Endothelial cell of umbilical vein (primary cell): Measurements from ENCODE around the gene PTPRH. TPM values are rescaled to one million over a fixed set of nuclear protein-coding genes. Genes with fewer than 3 reads are reported as not detected.

ENCODE experiments used
- BruUV-seq: library from RNA; stranded (reverse); fragments of 400-500 nt; replicated peaks from 2 replicates; lab custom pipeline; 2021; lab: Mats Ljungman, UMichigan
- CTCF ChIA-PET: fragments of 300-600, 350-600 bp; sonication (Branson Sonifier 250); formaldehyde crosslinking; loops from one replicate; lab custom pipeline; 2021; ENCODE audit warnings: antibody characterized with exemption, inconsistent platforms; lab: Charles Lee
- POLR2A ChIA-PET: fragments of 300-600, 350-600 bp; sonication (Branson Sonifier 250); formaldehyde crosslinking; loops from one replicate; lab custom pipeline; 2021; ENCODE audit warnings: antibody characterized with exemption, inconsistent platforms; lab: Charles Lee
- DNase-seq: peaks from one replicate; pipeline ENCODE4 v3.0.0-alpha.2; 2011; ENCODE audit warnings: low read depth, low spot score
- FAIRE-seq: peaks from 2 replicates; lab custom pipeline; 2011; peaks lifted over from hg19 to GRCh38; lab: Jason Lieb, UNC
- H2AFZ ChIP-seq: 2 replicates; pipeline ENCODE4 v1.6.0; 2012; ENCODE audit warnings: low read depth, low read length, control low read depth, inconsistent platforms
- H3K27ac ChIP-seq: 2 replicates; pipeline ENCODE4 v1.5.1; 2011; ENCODE audit warnings: low read depth, mild to moderate bottlenecking, control low read depth, low read length, moderate library complexity; ENCODE audit not compliant: insufficient read depth
- H3K27me3 ChIP-seq, 2 experiments: 2 replicates each; pipeline versions ENCODE4 v1.6.0 to v1.6.1; 2011; ENCODE audit warnings: low read length in 2 of 2, mixed read lengths in 1 of 2; ENCODE audit not compliant: control insufficient read depth in 2 of 2, insufficient read depth in 2 of 2
- H3K36me3 ChIP-seq, 2 experiments: 2 replicates in 1 of 2; 3 replicates in 1 of 2; pipeline ENCODE4 v1.5.1; 2011; ENCODE audit warnings: low read length in 2 of 2, mild to moderate bottlenecking in 1 of 2, moderate library complexity in 1 of 2; ENCODE audit not compliant: control insufficient read depth in 2 of 2, insufficient read depth in 2 of 2; ENCODE audit errors: extremely low read depth in 1 of 2
- H3K4me1 ChIP-seq: 3 replicates; pipeline ENCODE4 v1.5.1; 2011; ENCODE audit warnings: mild to moderate bottlenecking, low read length; ENCODE audit not compliant: control insufficient read depth, insufficient read depth; ENCODE audit errors: extremely low read depth
- H3K4me2 ChIP-seq: 2 replicates; pipeline ENCODE4 v1.6.1; 2011; ENCODE audit warnings: low read length, control low read depth, mixed read lengths; ENCODE audit not compliant: insufficient read depth
- H3K4me3 ChIP-seq, 3 experiments: fragments of 200-600 bp in 1 of 3; sonication (generic), shearing (Covaris generic) in 1 of 3; replicated peaks in 1 of 3; 2 replicates each; pipeline ENCODE4 v1.5.1; 2011 to 2016; ENCODE audit warnings: control low read depth in 3 of 3, low read length in 3 of 3, mild to moderate bottlenecking in 2 of 3, inconsistent platforms in 1 of 3, low read depth in 1 of 3, moderate library complexity in 1 of 3; ENCODE audit not compliant: insufficient read depth in 1 of 3
- H3K79me2 ChIP-seq: 2 replicates; pipeline ENCODE4 v1.6.0; 2012; ENCODE audit warnings: low read length, inconsistent platforms; ENCODE audit not compliant: control insufficient read depth, insufficient read depth
- H3K9ac ChIP-seq: replicated peaks from 2 replicates; pipeline ENCODE3; 2011; ENCODE audit warnings: low read length, control low read depth; ENCODE audit not compliant: insufficient read depth; ENCODE audit errors: extremely low read depth
- H3K9me1 ChIP-seq: replicated peaks from 3 replicates; pipeline ENCODE4 v1.6.0; 2011; ENCODE audit warnings: mild to moderate bottlenecking, low read length; ENCODE audit not compliant: control insufficient read depth, insufficient read depth; ENCODE audit errors: extremely low read depth
- H3K9me3 ChIP-seq: replicated peaks from 2 replicates; pipeline ENCODE4 v1.5.1; 2012; ENCODE audit warnings: low read length, inconsistent platforms; ENCODE audit not compliant: control insufficient read depth, insufficient read depth
- H4K20me1 ChIP-seq: replicated peaks from 2 replicates; pipeline ENCODE3; 2011; ENCODE audit warnings: mild to moderate bottlenecking, low read length; ENCODE audit not compliant: control insufficient read depth, insufficient read depth; ENCODE audit errors: extremely low read depth
- CTCF ChIP-seq, 2 donors: IDR thresholded peaks; 1 replicate in 1 of 2; 2 replicates in 1 of 2; pipeline ENCODE4 v1.5.1; 2011; ENCODE audit warnings: low read length in 2 of 2, mild to moderate bottlenecking in 2 of 2, moderate library complexity in 2 of 2, control low read depth in 1 of 2, inconsistent platforms in 1 of 2, low read depth in 1 of 2; ENCODE audit not compliant: insufficient read depth in 1 of 2; ENCODE audit errors: extremely low read depth in 1 of 2
- EZH2 ChIP-seq: IDR thresholded peaks from 2 replicates; pipeline ENCODE4 v1.6.1; 2012; ENCODE audit warnings: borderline replicate concordance, low read depth, mild to moderate bottlenecking, moderate library complexity, low read length, inconsistent platforms; ENCODE audit not compliant: severe bottlenecking
- FOS ChIP-seq: IDR thresholded peaks from 2 replicates; pipeline ENCODE4 v1.6.1; 2011; ENCODE audit warnings: mild to moderate bottlenecking, low read length, moderate library complexity, borderline replicate concordance; ENCODE audit not compliant: insufficient read depth
- GATA2 ChIP-seq: IDR thresholded peaks from 2 replicates; pipeline ENCODE4 v1.7.0; 2011; ENCODE audit warnings: low read depth, mild to moderate bottlenecking, moderate library complexity, mixed read lengths, low read length; ENCODE audit not compliant: insufficient read length, insufficient read depth
- JUN ChIP-seq: IDR thresholded peaks from 2 replicates; pipeline ENCODE4 v1.6.1; 2011; ENCODE audit warnings: borderline replicate concordance, low read depth; ENCODE audit not compliant: insufficient read length, insufficient read depth
- MAX ChIP-seq: IDR thresholded peaks from 2 replicates; pipeline ENCODE4 v1.6.1; 2011; ENCODE audit not compliant: insufficient read depth, insufficient read length
- MYC ChIP-seq: IDR thresholded peaks from one replicate; pipeline ENCODE4 v1.6.1; 2011; ENCODE audit warnings: mild to moderate bottlenecking, low read depth, low read length
- POLR2A ChIP-seq: IDR thresholded peaks from 2 replicates; pipeline ENCODE4 v1.6.1; 2012; ENCODE audit warnings: low read depth, mild to moderate bottlenecking, control low read depth, low read length
- POLR2AphosphoS5 ChIP-seq: IDR thresholded peaks from 2 replicates; pipeline ENCODE4 v1.6.1; 2012; ENCODE audit warnings: low read depth, mild to moderate bottlenecking, control low read depth, low read length, moderate library complexity; ENCODE audit not compliant: insufficient read depth
- dilution Hi-C: fragments of 300-500 bp; cut with MboI; formaldehyde crosslinking; loops from one replicate; pipeline ENCODE4 v1.15.0; 2019; ENCODE audit warnings: low sequenced_read_pairs; ENCODE audit not compliant: extremely low pct_ligation_motif_present
- intact Hi-C: fragments of 100-400 bp; cut with micrococcal nuclease; formaldehyde crosslinking; loops from one replicate; pipeline ENCODE4 v1.10.0; 2022
- polyA plus RNA-seq, 4 experiments: library from polyadenylated mRNA; depleted of rRNA in 3 of 4; stranded (reverse) in 3 of 4; unstranded in 1 of 4; fragments of >200 nt; gene quantifications; 2 replicates each; pipeline versions ENCODE4 v1.2.1 to v1.2.3, GENCODE V29; 2011 to 2012; ENCODE audit warnings: missing spikeins in 1 of 4
- total RNA-seq: library from RNA; stranded (reverse); gene quantifications from 2 replicates; pipeline ENCODE4 v1.2.3, GENCODE V29; 2021

PTPRH gene
- total and polyA plus RNA-seq, 2 donors (not counting 3 experiments of a cell fraction or from before 2014, with no cell fraction given), result 0.14 to 1.00 TPM

DNA sequence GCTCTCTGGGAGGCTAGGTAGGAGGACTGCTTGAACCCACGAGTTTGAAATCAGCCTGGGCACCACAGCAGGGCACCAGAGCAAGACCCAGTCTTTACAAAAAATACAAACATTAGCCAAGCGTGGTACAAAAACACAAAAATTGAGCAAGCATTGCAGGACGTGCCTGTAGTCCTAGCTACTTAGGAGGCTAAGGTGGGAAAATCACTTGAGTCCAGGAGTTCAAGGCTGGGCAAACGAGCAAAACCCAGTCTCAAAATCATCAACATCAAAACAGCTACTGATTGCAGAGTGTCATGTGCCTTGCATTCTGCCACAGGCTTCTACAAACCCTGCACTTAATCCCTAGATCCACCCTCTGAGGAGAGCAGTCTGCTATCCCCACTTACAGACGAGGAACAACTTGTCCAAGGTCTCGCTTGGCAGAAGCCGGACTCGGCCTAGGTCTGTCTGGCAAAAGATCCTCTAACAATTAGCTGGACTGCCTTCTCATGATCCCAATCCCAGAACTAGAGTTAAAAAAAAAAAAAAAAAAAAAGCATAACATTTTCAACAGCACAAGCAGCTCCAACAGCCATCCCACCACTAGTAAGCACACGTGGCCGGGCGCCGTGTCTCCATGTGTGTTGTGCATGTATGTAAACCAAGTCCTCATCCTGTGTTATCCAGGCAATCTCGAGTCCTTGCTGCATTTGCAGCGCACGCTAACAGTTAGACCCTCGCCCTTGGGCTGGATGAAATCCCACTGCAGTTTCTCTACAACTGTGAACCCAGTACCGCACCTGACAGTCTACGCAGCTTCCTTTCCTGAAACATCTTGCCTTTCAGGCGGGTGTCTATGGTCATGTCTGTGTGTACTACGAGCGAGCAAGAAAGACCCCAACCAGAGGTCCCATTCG is 47.5 kb upstream of the PTPRH start:
- no TSS peak for BruUV-seq
- H2AFZ ChIP-seq, result no peak overlapping the region
- peak overlapping the region in 2 of 3 experiments; percentile 73 to 87 for H3K4me3 ChIP-seq
- peak overlapping the region; percentile 39 for H3K4me2 ChIP-seq
- H3K27me3 ChIP-seq, result no peaks in the 10 kb centered on the region
- H3K36me3 ChIP-seq, result no peaks in the 10 kb centered on the region
- H3K79me2 ChIP-seq, result peaks cover 66% of the 10 kb centered on the region
- TF ChIP-seq MYC (no peak), POLR2AphosphoS5 (no peak), FOS (no peak), MAX (no peak), EZH2 (no peak), CTCF (IDR thresholded peaks at IDR 0.05; ENCODE audit: extremely low read depth in 1 of 2, insufficient read depth in 1 of 2, low read depth in 1 of 2, low read length in 2 of 2) (no peak), POLR2A (no peak), JUN (no peak), GATA2 (no peak)
- FAIRE-seq (peak; percentile 58), DNase-seq (no peak)
- dilution Hi-C loops (no loop called here), intact Hi-C loops (loop anchor here (10.0 kb wide), 1 partner anchor 348 kb away; the partner anchor contains the start of genes ZNF524 and ZNF865)
- no peak overlapping the region for H3K27ac ChIP-seq
- no peaks in the 10 kb centered on the region for H3K9me1 ChIP-seq
- H4K20me1 ChIP-seq, result no peaks in the 10 kb centered on the region
- POLR2A ChIA-PET, result interaction anchor here (0.7 kb wide), 1 partner anchor 341 kb away, joined by 7 read pairs; no protein-coding TSS in a partner anchor
- peaks cover 57% of the 10 kb centered on the region for H3K4me1 ChIP-seq
- CTCF ChIA-PET, result interaction anchor here (1.0 to 1.1 kb wide), 2 partner anchors 10 to 161 kb away, joined by 3 read pairs; no protein-coding TSS in a partner anchor
- H3K9me3 ChIP-seq, result no peaks in the 10 kb centered on the region
- no peak overlapping the region for H3K9ac ChIP-seq
